Measurements from ENCODE around the gene PLXDC1.

Gene PLXDC1

GRCh38 chr17:39151150-39151942, at the start of gene PLXDC1:
Gene PLXDC1, minus strand, starts transcription at chr17:39151637. Its CDS starts 200 bp downstream, at chr17:39151437.
- DNase-seq = peak; percentile 16

GRCh38 chr17:39200957-39201510, 49.6 kb upstream of the PLXDC1 start:
- DNase-seq = no peak

GRCh38 chr17:39200070-39200879, 48.8 kb upstream of the PLXDC1 start, which contains the start of gene RPL19:
Gene RPL19, plus strand, starts transcription at chr17:39200283. Its CDS starts 62 bp downstream, at chr17:39200345.
- DNase-seq = peak; percentile 76

- DNase-seq = peak; percentile 89
These were observed 48.3 kb upstream of the PLXDC1 start for GRCh38 chr17:39199820-39200069.

- no peak for DNase-seq
These were observed 46.7 kb upstream of the PLXDC1 start for GRCh38 chr17:39198186-39198566.

GRCh38 chr17:39197380-39198185, 46.1 kb upstream of the PLXDC1 start, which contains the start of gene CACNB1:
Gene CACNB1, minus strand, starts transcription at chr17:39197669. Its CDS starts 174 bp downstream, at chr17:39197495.
- peak; percentile 76 for DNase-seq

GRCh38 chr17:39196808-39197291, 45.4 kb upstream of the PLXDC1 start:
- DNase-seq = no peak

GRCh38 chr17:39196241-39196807, 44.9 kb upstream of the PLXDC1 start:
- no peak for DNase-seq

GRCh38 chr17:39195568-39196160, 44.2 kb upstream of the PLXDC1 start:
- no peak for DNase-seq

- DNase-seq = no peak
These were observed 43.6 kb upstream of the PLXDC1 start for GRCh38 chr17:39194985-39195524.

GRCh38 chr17:39194089-39194984, 42.9 kb upstream of the PLXDC1 start:
- no peak for DNase-seq

- no peak for DNase-seq
These were observed 41.9 kb upstream of the PLXDC1 start for GRCh38 chr17:39193346-39193745.

GRCh38 chr17:39192901-39193300, 41.5 kb upstream of the PLXDC1 start:
- DNase-seq = no peak

- DNase-seq = no peak
These were observed 40.5 kb upstream of the PLXDC1 start for GRCh38 chr17:39191750-39192510.

- DNase-seq = no peak
These were observed 35.9 kb upstream of the PLXDC1 start for GRCh38 chr17:39187152-39187830.

GRCh38 chr17:39186481-39187002, 35.1 kb upstream of the PLXDC1 start:
- no peak for DNase-seq

GRCh38 chr17:39183720-39184119, 32.3 kb upstream of the PLXDC1 start:
- no peak for DNase-seq

- no peak for DNase-seq
These were observed 31.6 kb upstream of the PLXDC1 start for GRCh38 chr17:39183045-39183444.

- no peak for DNase-seq
These were observed 29.9 kb upstream of the PLXDC1 start for GRCh38 chr17:39181303-39181702.
